ENCODE measurements around the gene ZHX3.
"Not testable (repeated sequence)": the region's sequence is repeated elsewhere in the genome, so short reads cannot be mapped to it uniquely, and the experiment has no call there.

The ZHX3 gene

GRCh38 chr20:41145317-41145716 lies 172.2 kb downstream of the ZHX3 start:
- DNase-seq: no peak

GRCh38 chr20:41143354-41143753 lies 174.2 kb downstream of the ZHX3 start:
- DNase-seq: no peak

- DNase-seq: peak; percentile 28
Measured at GRCh38 chr20:41142919-41143318, 174.6 kb downstream of the ZHX3 start.

- peak; percentile 22 for DNase-seq
Measured at GRCh38 chr20:41142245-41142644, 175.3 kb downstream of the ZHX3 start.

- no peak for DNase-seq
Measured at GRCh38 chr20:41141153-41141815, 176.2 kb downstream of the ZHX3 start.

- DNase-seq: peak; percentile 53
Measured at GRCh38 chr20:41140226-41141133, 177.1 kb downstream of the ZHX3 start.

- DNase-seq: peak; percentile 20
Measured at GRCh38 chr20:41139227-41140093, 178.1 kb downstream of the ZHX3 start.

GRCh38 chr20:41138475-41139226 lies 178.9 kb downstream of the ZHX3 start:
- DNase-seq: peak; percentile 27

- DNase-seq: peak; percentile 66
Measured at GRCh38 chr20:41137614-41138474, 179.7 kb downstream of the ZHX3 start.

GRCh38 chr20:41136680-41137613 lies 180.6 kb downstream of the ZHX3 start, which contains the start of gene PLCG1:
TSS of gene PLCG1 (plus strand) at chr20:41137543. CDS start at chr20:41137642, 99 bp downstream.
- peak; percentile 84 for DNase-seq

- no peak for DNase-seq
Measured at GRCh38 chr20:41135888-41136679, 181.4 kb downstream of the ZHX3 start.

GRCh38 chr20:41135187-41135887 lies 182.2 kb downstream of the ZHX3 start:
- peak; percentile 58 for DNase-seq

- no peak for DNase-seq
Measured at GRCh38 chr20:41134362-41135186, 183.0 kb downstream of the ZHX3 start.

GRCh38 chr20:41133709-41134361 lies 183.7 kb downstream of the ZHX3 start:
- DNase-seq: peak; percentile 69

- DNase-seq: not testable (repeated sequence)
Measured at GRCh38 chr20:41132388-41132775, 185.1 kb downstream of the ZHX3 start.

- DNase-seq: no peak
Measured at GRCh38 chr20:41131594-41132387, 185.7 kb downstream of the ZHX3 start.

All from stimulated activated CD4-positive, alpha-beta T cell treated with anti-CD3 and anti-CD28 coated beads, Interleukin-1b, Interleukin-23, amount 100 ng/mL, for 48 hours (primary cell).